Peyer's patch (tissue), 4 donors: Measurements from ENCODE around the gene UQCRHL. TPM values are rescaled to one million over a fixed set of nuclear protein-coding genes. Genes with fewer than 3 reads are reported as not detected.

Experiments used
- DNase-seq, 3 donors: peaks; one replicate each; pipeline ENCODE4 v3.0.0-alpha.2; 2017 to 2019
- H3K27ac ChIP-seq, 4 donors: fragments of 200-600 bp; sonication (generic); one replicate each; pipeline ENCODE4 v1.5.1; 2016 to 2019
- H3K27me3 ChIP-seq, 2 donors: fragments of 200-600 bp; sonication (generic); one replicate each; pipeline ENCODE4 v1.5.1; 2019
- H3K36me3 ChIP-seq, 3 donors: fragments of 200-600 bp; sonication (generic); one replicate each; pipeline ENCODE4 v1.5.1; 2016 to 2019
- H3K4me1 ChIP-seq, 4 donors: fragments of 200-600 bp; sonication (generic); one replicate each; pipeline ENCODE4 v1.5.1; 2016 to 2019
- H3K4me3 ChIP-seq, 4 donors: fragments of 200-600 bp; sonication (generic); 1 replicate in 3 of 4; 2 replicates in 1 of 4; pipeline ENCODE4 v1.5.1; 2016 to 2019; ENCODE audit warnings: mild to moderate bottlenecking in 1 of 4
- H3K9me3 ChIP-seq, 4 donors: fragments of 200-600 bp; sonication (generic); one replicate each; pipeline ENCODE4 v1.5.1; 2016 to 2019; ENCODE audit warnings: mild to moderate bottlenecking in 1 of 4
- POLR2A ChIP-seq, 2 donors: fragments of 450-650 bp; IDR thresholded peaks; one replicate each; pipeline ENCODE4 v1.5.1; 2017; ENCODE audit warnings: antibody characterized with exemption in 2 of 2, mild to moderate bottlenecking in 2 of 2, moderate library complexity in 2 of 2
- total RNA-seq, 4 donors: library from RNA; depleted of rRNA; stranded (reverse); fragments of >200 nt; gene quantifications; one replicate each; pipeline ENCODE4 v1.1.0, GENCODE V29; 2016
- TF ChIP-seq, protein P1 (sequence below), 6 experiments: fragments of 450-650 bp in 4 of 6; fragments of 200-600 bp in 2 of 6; sonication (generic) in 1 of 6; IDR thresholded peaks; one replicate each; pipeline ENCODE4 v1.5.1; 2017 to 2019; ENCODE audit warnings: antibody characterized with exemption in 6 of 6, mild to moderate bottlenecking in 3 of 6, moderate library complexity in 1 of 6

Gene UQCRHL
- total RNA-seq, 4 donors from 2014 or later: 1.3 to 2.5 (median 1.6) TPM

DNA sequence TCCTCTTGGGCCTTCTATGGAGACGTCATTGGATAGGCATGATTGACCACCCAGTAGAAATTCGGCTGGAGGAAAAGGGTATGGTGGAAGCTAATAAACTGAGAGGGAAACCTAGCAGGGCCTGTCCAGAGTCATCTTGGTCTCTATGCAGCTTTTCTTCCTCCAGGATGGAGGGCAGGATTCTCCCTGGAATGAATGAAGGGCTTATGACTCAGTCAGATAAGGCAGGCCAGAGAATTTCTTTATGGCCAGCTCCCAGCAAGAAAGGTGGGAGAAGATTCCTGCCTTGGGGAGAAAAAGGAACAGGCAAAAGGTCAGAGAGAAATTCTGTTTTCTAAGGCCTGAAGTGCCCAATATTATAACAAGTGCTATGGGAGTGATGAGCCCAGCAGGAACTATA, 31.7 kb downstream of the UQCRHL start:
- no peaks in the 10 kb centered on the region for H3K9me3 ChIP-seq
- H3K4me1 ChIP-seq: peaks cover 0 to 19% (median 2%) of the 10 kb centered on the region in 4 donors
- no peaks in the 10 kb centered on the region for H3K27me3 ChIP-seq
- no peak overlapping the region for H3K27ac ChIP-seq
- DNase-seq: no peak
- TF ChIP-seq POLR2A (IDR thresholded peaks at IDR 0.05): no peak
- TF ChIP-seq, protein P1, sequence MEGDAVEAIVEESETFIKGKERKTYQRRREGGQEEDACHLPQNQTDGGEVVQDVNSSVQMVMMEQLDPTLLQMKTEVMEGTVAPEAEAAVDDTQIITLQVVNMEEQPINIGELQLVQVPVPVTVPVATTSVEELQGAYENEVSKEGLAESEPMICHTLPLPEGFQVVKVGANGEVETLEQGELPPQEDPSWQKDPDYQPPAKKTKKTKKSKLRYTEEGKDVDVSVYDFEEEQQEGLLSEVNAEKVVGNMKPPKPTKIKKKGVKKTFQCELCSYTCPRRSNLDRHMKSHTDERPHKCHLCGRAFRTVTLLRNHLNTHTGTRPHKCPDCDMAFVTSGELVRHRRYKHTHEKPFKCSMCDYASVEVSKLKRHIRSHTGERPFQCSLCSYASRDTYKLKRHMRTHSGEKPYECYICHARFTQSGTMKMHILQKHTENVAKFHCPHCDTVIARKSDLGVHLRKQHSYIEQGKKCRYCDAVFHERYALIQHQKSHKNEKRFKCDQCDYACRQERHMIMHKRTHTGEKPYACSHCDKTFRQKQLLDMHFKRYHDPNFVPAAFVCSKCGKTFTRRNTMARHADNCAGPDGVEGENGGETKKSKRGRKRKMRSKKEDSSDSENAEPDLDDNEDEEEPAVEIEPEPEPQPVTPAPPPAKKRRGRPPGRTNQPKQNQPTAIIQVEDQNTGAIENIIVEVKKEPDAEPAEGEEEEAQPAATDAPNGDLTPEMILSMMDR (IDR thresholded peaks at IDR 0.05): no peak
- no peak overlapping the region for H3K4me3 ChIP-seq
- peaks cover 0 to 78% (median 0%) of the 10 kb centered on the region in 3 donors for H3K36me3 ChIP-seq

DNA sequence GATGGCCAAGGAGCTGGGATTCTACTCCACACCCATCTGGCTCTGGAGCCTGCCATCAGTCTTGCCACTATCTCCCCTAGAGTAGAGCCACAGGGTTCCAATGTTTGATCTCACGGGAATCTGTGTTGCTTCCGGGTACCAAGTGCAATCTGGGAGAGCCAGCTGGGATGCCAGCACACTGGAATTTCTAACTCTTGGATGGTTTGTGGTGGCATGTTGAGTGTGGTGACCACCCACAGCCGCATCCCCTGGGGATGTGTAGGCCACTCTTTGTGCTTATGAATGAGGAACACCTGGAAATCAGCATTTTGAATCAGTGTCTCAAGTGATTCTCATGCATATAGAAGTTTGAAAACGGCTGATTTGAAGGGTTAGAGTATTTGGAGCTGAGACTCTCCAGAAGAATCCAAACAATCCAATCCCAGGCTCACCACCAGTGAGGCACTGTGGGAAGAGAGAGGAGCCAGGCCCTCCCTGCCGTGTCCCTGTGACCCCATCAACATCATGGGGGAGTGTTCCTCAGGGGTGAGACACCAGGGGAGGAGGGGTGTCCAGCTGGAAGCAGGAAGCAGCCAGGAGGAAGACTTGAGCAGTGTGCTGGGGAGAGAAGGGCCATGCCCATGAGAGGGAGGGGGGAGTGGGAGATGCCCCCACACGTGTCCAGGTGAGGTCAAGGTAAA, 35.5 kb downstream of the UQCRHL start:
- no peak for DNase-seq
- Histone ChIP-seq H3K27me3 (no peaks in the 10 kb centered on the region), H3K4me1 (no peaks in the 10 kb centered on the region), H3K4me3 (no peak overlapping the region), H3K36me3 (peaks cover 0 to 92% (median 0%) of the 10 kb centered on the region in 3 donors), H3K9me3 (no peaks in the 10 kb centered on the region), H3K27ac (no peak overlapping the region)
- no peak for TF ChIP-seq POLR2A (IDR thresholded peaks at IDR 0.05)
- TF ChIP-seq, protein P1 (IDR thresholded peaks at IDR 0.05): no peak

DNA sequence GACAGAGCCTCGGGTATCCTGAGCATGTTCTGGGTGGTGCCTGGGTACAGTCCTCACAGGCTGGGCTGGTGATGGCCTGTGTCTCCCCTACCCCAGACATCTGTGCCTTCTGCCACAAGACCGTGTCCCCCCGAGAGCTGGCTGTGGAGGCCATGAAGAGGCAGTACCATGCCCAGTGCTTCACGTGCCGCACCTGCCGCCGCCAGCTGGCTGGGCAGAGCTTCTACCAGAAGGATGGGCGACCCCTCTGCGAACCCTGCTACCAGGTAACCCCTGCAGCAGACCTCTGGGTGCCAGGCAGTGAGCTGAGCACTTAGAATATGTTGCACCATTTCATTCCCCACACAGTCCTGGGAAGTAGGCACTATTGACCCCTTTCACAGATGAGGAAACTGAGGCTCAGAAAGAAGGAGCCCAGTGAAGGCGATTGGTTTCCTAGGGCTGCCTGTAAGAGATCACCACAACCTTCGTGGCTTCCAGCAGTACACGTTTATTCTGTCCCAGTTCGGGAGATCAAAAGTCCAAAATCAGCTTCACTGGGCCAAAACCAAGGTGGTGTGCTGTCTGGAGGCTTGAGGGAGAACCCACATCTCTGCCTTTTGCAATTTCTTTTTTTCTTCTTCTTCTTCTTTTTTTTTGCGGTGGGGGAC, 37.0 kb downstream of the UQCRHL start:
- H3K9me3 ChIP-seq: no peaks in the 10 kb centered on the region
- H3K4me1 ChIP-seq: peaks cover 0 to 9% (median 0%) of the 10 kb centered on the region in 4 donors
- H3K27ac ChIP-seq: no peak overlapping the region
- TF ChIP-seq, protein P1 (IDR thresholded peaks at IDR 0.05): no peak
- TF ChIP-seq POLR2A (IDR thresholded peaks at IDR 0.05): no peak
- H3K27me3 ChIP-seq: no peaks in the 10 kb centered on the region
- no peak for DNase-seq
- H3K36me3 ChIP-seq: peaks cover 0 to 93% (median 0%) of the 10 kb centered on the region in 3 donors
- H3K4me3 ChIP-seq: no peak overlapping the region

DNA sequence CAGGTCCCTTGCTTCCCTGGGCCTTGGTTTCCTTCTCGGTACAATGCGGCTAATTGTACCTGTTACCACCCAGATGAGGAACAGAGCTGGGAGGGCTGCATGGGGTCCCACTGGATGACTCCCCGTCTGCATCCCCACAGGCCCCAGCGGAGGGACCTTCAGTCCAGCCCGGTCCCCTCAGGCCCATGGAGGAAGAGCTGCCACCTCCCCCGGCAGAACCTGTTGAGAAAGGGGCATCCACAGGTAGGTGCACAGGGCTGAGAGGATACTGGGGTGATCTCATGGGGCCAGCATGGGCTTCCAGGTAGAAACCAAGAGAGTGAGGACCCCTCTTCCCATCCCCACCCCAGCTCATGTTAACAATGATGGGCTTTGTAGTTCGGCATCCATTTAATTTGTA, 39.1 kb downstream of the UQCRHL start:
- H3K4me1 ChIP-seq: peaks cover 0 to 27% (median 3%) of the 10 kb centered on the region in 4 donors
- peaks cover 0 to 87% (median 0%) of the 10 kb centered on the region in 3 donors for H3K36me3 ChIP-seq
- no peak overlapping the region for H3K4me3 ChIP-seq
- H3K27ac ChIP-seq: no peak overlapping the region
- TF ChIP-seq POLR2A (IDR thresholded peaks at IDR 0.05): no peak
- TF ChIP-seq, protein P1 (IDR thresholded peaks at IDR 0.05): no peak
- DNase-seq: no peak
- H3K9me3 ChIP-seq: no peaks in the 10 kb centered on the region
- no peaks in the 10 kb centered on the region for H3K27me3 ChIP-seq

DNA sequence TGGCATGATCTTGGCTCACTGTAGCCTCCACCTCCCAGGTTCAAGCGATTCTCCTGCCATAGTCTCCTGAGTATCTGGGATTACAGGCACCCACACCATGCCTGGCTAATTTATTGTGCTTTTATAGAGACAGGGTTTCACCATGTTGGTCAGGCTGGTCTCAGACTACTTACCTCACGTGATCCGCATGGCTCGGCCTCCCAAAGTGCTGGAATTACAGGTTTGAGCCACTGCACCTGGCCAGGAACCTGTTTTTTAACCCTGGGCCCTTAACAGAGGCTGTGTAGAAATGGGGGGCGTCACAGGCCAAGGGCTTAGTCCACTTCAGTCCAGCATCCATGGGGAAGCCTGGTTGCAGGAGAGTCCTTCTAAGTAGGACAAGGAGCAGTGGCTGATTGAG, 39.5 kb downstream of the UQCRHL start:
- Histone ChIP-seq H3K27ac (no peak overlapping the region), H3K9me3 (no peaks in the 10 kb centered on the region), H3K4me3 (no peak overlapping the region), H3K4me1 (peaks cover 0 to 31% (median 3%) of the 10 kb centered on the region in 4 donors), H3K36me3 (peaks cover 0 to 82% (median 0%) of the 10 kb centered on the region in 3 donors), H3K27me3 (no peaks in the 10 kb centered on the region)
- no peak for TF ChIP-seq POLR2A (IDR thresholded peaks at IDR 0.05)
- TF ChIP-seq, protein P1 (IDR thresholded peaks at IDR 0.05): no peak
- DNase-seq: no peak
